SHP77 (cell line): ENCODE data around the gene TMEM219.
"Not testable (repeated sequence)": the region's sequence is repeated elsewhere in the genome, so short reads cannot be mapped to it uniquely, and the experiment has no call there.

Experiments used
- DNase-seq, 2 experiments: peaks; one replicate each; lab custom pipeline; 2025; lab: John Stamatoyannopoulos, UW

Gene TMEM219

GRCh38 chr16:29951625-29952365 lies 10.1 kb upstream of the TMEM219 start:
- no peak for DNase-seq

GRCh38 chr16:29958756-29959155 lies 3.1 kb upstream of the TMEM219 start:
- no peak for DNase-seq

- DNase-seq, result no peak
Observed at GRCh38 chr16:29959293-29959692, 2.6 kb upstream of the TMEM219 start.

GRCh38 chr16:29959821-29960220 lies 2.1 kb upstream of the TMEM219 start:
- DNase-seq, result not testable (repeated sequence)

- DNase-seq, result no peak
Observed at GRCh38 chr16:29961127-29961478, 776 bp upstream of the TMEM219 start.

GRCh38 chr16:29962344-29962994 lies 590 bp downstream of the TMEM219 start:
- DNase-seq, result no peak

- no peak for DNase-seq
Observed at GRCh38 chr16:29963021-29963743, 1.3 kb downstream of the TMEM219 start.

GRCh38 chr16:29968205-29968604 lies 6.3 kb downstream of the TMEM219 start:
- DNase-seq, result no peak

- DNase-seq, result no peak
Observed at GRCh38 chr16:29971304-29971703, 9.4 kb downstream of the TMEM219 start.

- DNase-seq, result no peak
Observed at GRCh38 chr16:29972500-29972899, 10.6 kb downstream of the TMEM219 start.

GRCh38 chr16:29972992-29973383 lies 11.1 kb downstream of the TMEM219 start:
- no peak for DNase-seq

GRCh38 chr16:29973384-29974246 lies 11.7 kb downstream of the TMEM219 start, which contains the start of gene TAOK2:
TSS of gene TAOK2 (plus strand) at chr16:29973868. CDS start at chr16:29977773, 3,905 bp downstream.
- DNase-seq, result peak; percentile 98 to 99

GRCh38 chr16:29974291-29975133 lies 12.6 kb downstream of the TMEM219 start:
- DNase-seq, result no peak

GRCh38 chr16:29975134-29975538 lies 13.3 kb downstream of the TMEM219 start:
- DNase-seq, result no peak

- no peak for DNase-seq
Observed at GRCh38 chr16:29975811-29976511, 14.1 kb downstream of the TMEM219 start.

GRCh38 chr16:29977063-29977825 lies 15.4 kb downstream of the TMEM219 start:
- no peak for DNase-seq

- DNase-seq, result no peak
Observed at GRCh38 chr16:29978081-29978480, 16.2 kb downstream of the TMEM219 start.

GRCh38 chr16:29978564-29979270 lies 16.8 kb downstream of the TMEM219 start:
- DNase-seq, result no peak
